Type B pancreatic cell (in vitro differentiated cells): ENCODE results near the gene RIN3. TPM values are rescaled to one million over a fixed set of nuclear protein-coding genes. Genes with fewer than 3 reads are reported as not detected.
A peak's percentile ranks its signal among the peaks of the same experiment; 100 is the strongest.
"Not testable (repeated sequence)": the region's sequence is repeated elsewhere in the genome, so short reads cannot be mapped to it uniquely, and the experiment has no call there.

Experiments
- DNase-seq: peaks from one replicate; pipeline ENCODE4 v3.0.0; 2021; ENCODE audit warnings: mixed read lengths; ENCODE audit not compliant: unreplicated experiment; ENCODE audit errors: extremely low spot score
- H3K27ac Mint-ChIP-seq: 2 replicates; pipeline ENCODE4 v1.8.0; 2021; ENCODE audit warnings: mild to moderate bottlenecking, mixed read lengths
- H3K27me3 Mint-ChIP-seq: 2 replicates; pipeline ENCODE4 v1.8.0; 2021; ENCODE audit warnings: mixed read lengths
- H3K36me3 Mint-ChIP-seq: 2 replicates; pipeline ENCODE4 v1.8.0; 2021; ENCODE audit warnings: mixed read lengths
- H3K4me1 Mint-ChIP-seq: one replicate; pipeline ENCODE4 v1.8.0; 2021; ENCODE audit warnings: mixed read lengths; ENCODE audit not compliant: unreplicated experiment
- H3K4me3 Mint-ChIP-seq: 2 replicates; pipeline ENCODE4 v1.8.0; 2021; ENCODE audit warnings: mild to moderate bottlenecking, mixed read lengths
- H3K9me3 Mint-ChIP-seq: 2 replicates; pipeline ENCODE4 v1.8.0; 2021; ENCODE audit warnings: mixed read lengths
- total RNA-seq: library from RNA; stranded (reverse); gene quantifications from 2 replicates; pipeline ENCODE4 v1.2.1, GENCODE V29; 2021; ENCODE audit warnings: low replicate concordance
- TF ChIP-seq, protein P1 (sequence below): fragments of 200-600 bp; sonication (generic); conservative IDR thresholded peaks from 2 replicates; pipeline ENCODE4 v1.5.0; 2021; ENCODE audit warnings: antibody characterized with exemption, mild to moderate bottlenecking

RIN3 gene
- total RNA-seq, 1 donor from 2014 or later: 12.9 TPM

DNA sequence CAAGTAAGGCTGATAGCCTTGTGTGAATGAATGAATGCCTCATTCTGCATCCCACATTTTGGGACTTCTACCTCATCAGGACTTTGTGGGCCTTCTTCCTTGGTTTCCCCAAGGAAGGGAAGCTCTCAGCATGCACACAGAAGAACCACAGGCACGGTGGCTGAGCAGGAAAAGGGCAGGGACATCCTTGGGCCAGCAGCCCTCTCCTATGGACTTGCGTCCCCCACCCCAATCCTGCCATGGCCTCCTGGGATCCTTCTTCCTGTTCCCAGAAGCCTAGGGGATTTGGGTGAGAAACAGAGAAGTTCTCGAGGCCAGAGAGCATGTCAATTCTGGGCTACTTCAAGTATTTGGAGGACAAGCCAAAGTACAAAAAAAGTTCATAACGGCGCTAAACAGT, 165.2 kb downstream of the RIN3 start:
- TF ChIP-seq, protein P1, sequence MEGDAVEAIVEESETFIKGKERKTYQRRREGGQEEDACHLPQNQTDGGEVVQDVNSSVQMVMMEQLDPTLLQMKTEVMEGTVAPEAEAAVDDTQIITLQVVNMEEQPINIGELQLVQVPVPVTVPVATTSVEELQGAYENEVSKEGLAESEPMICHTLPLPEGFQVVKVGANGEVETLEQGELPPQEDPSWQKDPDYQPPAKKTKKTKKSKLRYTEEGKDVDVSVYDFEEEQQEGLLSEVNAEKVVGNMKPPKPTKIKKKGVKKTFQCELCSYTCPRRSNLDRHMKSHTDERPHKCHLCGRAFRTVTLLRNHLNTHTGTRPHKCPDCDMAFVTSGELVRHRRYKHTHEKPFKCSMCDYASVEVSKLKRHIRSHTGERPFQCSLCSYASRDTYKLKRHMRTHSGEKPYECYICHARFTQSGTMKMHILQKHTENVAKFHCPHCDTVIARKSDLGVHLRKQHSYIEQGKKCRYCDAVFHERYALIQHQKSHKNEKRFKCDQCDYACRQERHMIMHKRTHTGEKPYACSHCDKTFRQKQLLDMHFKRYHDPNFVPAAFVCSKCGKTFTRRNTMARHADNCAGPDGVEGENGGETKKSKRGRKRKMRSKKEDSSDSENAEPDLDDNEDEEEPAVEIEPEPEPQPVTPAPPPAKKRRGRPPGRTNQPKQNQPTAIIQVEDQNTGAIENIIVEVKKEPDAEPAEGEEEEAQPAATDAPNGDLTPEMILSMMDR: no peak
- H3K4me1 Mint-ChIP-seq: peaks cover 7% of the 10 kb centered on the region
- DNase-seq: no peak
- H3K4me3 Mint-ChIP-seq: no peak overlapping the region
- no peaks in the 10 kb centered on the region for H3K36me3 Mint-ChIP-seq
- no peaks in the 10 kb centered on the region for H3K9me3 Mint-ChIP-seq
- H3K27ac Mint-ChIP-seq: no peak overlapping the region
- no peaks in the 10 kb centered on the region for H3K27me3 Mint-ChIP-seq

DNA sequence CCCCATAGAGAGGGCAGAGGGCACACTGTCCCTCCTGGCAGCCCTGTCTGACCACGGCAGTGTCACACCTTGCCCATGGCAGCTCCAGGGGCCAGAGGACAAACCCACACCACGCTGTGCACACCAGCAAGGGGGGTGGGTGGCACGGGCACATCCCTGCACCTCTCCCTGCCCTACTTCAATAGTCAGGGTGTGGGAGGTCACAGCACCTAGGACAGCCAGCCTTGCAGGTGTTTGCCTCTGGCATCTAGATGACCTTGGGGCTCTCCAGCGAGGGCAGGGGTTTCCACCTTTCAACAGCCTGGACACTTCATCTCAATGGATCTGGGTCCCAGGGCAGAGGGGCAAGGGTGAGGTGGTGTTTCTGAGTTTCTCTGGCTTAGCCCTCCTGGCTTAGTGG, 165.7 kb downstream of the RIN3 start:
- H3K4me3 Mint-ChIP-seq: no peak overlapping the region
- no peaks in the 10 kb centered on the region for H3K9me3 Mint-ChIP-seq
- DNase-seq: no peak
- peaks cover 7% of the 10 kb centered on the region for H3K4me1 Mint-ChIP-seq
- TF ChIP-seq, protein P1: no peak
- H3K27ac Mint-ChIP-seq: no peak overlapping the region
- H3K27me3 Mint-ChIP-seq: no peaks in the 10 kb centered on the region
- no peaks in the 10 kb centered on the region for H3K36me3 Mint-ChIP-seq

DNA sequence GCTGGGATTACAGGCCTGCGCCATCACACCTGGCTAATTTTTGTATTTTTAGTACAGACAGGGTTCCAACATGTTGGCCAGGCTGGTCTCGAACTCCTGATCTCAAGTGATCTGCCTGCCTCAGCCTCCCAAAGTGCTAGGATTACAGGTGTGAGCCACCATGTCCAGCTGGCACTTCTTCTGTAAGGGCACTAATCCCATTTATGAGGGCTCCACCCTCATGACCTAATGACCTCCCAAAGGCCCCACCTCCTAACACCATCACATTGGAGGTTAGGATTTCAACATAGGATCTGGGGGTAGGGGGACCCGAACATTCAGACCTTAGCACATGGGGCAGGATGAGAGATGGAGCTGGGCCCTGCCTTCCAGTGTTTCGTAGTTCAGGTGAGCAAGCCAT, 166.7 kb downstream of the RIN3 start:
- not testable (repeated sequence) for H3K27ac Mint-ChIP-seq, H3K4me1 Mint-ChIP-seq, H3K36me3 Mint-ChIP-seq, H3K9me3 Mint-ChIP-seq, H3K27me3 Mint-ChIP-seq, H3K4me3 Mint-ChIP-seq, DNase-seq

DNA sequence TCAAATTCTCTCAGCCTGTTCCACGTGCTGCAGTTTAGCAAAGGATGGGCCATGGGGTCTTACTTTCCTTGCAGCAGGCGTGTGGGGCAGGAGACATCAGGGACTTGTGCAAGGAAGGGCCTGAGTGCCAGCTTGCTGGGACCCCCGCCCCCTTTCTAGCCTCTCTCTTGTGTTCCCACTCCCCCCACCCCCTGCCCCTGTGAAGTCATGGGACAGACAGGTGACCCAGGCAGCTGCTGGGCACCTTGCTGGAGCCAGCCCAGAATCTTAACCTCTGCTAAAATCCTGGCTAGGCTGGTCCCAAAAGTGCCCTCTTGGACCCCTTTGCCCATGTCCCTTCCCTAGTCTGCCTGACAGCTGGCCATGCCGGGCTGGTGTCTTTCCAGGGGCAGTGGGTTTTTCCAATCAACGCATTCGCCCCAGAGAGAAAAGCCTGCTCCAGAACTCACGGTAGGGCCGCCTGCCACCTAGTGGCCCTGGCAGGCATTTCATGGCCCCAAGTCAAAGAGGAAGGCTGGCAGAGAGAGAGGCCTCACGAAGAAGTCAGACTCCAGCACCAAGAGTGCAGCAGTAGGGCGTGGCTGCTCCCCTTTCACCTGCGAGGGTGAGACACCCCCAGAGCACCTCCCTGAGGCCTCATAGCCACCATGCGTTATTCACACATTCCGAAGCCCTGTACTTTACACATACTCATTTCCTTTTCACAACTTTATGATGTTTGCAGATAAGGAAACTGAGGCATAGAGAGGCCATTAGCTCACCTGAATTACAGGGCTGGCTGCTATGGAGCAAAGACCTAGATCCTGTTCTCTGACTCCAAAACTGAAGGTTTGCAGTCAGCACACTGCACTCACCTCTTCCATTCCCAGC, 167.4 kb downstream of the RIN3 start:
- Mint-ChIP-seq H3K36me3 (no peaks in the 10 kb centered on the region), H3K27ac (peak overlapping the region; percentile 29), H3K9me3 (no peaks in the 10 kb centered on the region), H3K4me3 (no peak overlapping the region), H3K27me3 (no peaks in the 10 kb centered on the region), H3K4me1 (peaks cover 7% of the 10 kb centered on the region)
- no peak for DNase-seq
- TF ChIP-seq, protein P1: peak; percentile 95

DNA sequence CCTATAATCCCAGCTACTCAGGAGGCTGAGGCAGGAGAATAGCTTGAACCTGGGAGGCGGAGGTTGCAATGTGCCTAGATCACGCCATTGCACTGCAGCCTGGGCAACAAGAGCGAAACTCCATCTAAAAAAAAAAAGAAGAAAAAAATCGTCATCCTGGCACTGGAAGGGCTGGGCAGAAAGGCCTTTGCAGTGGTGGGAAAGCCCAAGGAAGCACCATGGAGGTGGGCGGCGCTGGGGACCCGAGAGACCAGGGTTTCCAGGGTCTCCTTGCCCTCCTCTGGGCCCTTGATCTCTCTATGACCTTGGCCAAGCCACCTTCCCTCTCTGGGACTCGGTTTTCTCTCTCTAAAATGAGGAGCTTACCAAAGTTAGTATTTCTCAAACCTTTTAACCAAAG, 169.5 kb downstream of the RIN3 start:
- Mint-ChIP-seq H3K27ac (no peak overlapping the region), H3K36me3 (no peaks in the 10 kb centered on the region), H3K4me3 (no peak overlapping the region), H3K9me3 (no peaks in the 10 kb centered on the region), H3K27me3 (no peaks in the 10 kb centered on the region), H3K4me1 (peaks cover 7% of the 10 kb centered on the region)
- DNase-seq: no peak
- TF ChIP-seq, protein P1: no peak

DNA sequence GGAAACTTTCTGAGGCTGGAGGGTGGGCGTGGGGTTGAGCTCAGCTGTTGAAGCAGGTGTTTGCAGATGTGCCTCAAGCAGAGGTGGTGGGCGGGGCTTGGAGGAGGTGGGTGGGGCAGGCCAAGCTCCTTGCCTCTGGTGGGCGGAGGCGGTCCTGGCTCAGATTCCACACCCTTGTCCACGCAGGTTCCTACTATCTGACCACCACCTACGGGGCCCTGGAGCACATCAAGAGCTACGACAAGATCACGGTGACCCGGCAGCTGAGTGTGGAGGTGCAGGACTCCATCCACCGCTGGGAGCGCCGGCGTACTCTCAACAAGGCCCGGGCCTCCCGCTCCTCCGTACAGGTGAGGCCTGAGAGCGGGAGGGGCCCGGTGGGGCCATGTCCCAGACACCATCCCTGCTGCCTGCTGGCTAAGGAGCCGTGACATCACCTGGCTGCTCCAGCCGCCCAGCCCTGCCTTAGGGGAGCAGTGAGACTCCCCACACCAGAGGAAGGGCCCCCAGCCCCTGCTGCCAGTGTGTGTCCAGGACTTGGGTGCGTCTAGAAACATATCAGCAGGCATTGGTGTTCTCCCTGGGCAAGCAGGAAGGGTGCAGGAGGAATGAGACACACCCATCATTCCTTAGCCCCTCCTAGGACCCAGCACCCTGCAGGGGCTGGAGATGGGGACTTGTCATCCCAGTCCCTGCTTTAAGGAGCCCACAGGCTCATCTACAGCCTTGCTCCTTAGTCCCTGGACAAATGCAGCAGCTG, 171.4 kb downstream of the RIN3 start:
- no peaks in the 10 kb centered on the region for H3K36me3 Mint-ChIP-seq
- TF ChIP-seq, protein P1: no peak
- no peaks in the 10 kb centered on the region for H3K9me3 Mint-ChIP-seq
- H3K27ac Mint-ChIP-seq: no peak overlapping the region
- peaks cover 7% of the 10 kb centered on the region for H3K4me1 Mint-ChIP-seq
- no peaks in the 10 kb centered on the region for H3K27me3 Mint-ChIP-seq
- H3K4me3 Mint-ChIP-seq: no peak overlapping the region
- no peak for DNase-seq
